OCI-M2 (cell line): Measurements from ENCODE around the gene MAP1LC3A.

Source experiments
- DNase-seq: peaks from one replicate; lab custom pipeline; 2025; ENCODE audit not compliant: unreplicated experiment; lab: John Stamatoyannopoulos, UW

MAP1LC3A gene

GRCh38 chr20:34547844-34548613 is 10.5 kb upstream of the MAP1LC3A start:
- DNase-seq = no peak

DNA sequence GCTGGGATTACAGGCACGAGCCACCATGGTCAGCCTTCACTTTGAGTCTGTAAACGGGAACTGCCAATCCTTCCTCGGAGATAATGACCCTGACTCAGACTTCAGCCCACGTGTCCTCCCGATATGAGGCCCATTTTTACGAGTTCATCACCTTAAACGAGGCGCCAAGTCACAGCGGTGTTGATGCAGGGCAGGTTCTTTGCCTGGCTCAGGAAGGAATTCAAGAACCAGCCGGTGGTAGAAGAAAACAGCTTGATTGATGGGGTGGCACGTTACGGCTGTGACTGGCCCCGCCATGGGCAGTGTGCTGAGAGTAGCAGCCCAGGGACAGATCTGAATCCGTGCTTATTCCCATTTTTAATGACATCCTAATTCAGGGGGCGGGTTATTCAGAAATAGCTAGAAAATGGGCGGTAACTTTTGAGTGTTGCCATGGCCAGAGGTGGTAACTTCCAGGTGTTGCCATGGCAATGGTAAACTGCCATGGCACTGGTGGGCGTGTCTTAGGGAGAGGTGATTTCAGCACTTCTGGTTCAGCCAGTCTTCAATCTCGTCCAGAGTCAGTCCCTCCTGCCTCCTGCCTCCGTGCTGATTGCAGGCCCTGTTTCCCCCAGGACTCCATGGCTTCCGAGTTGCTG is 9.1 kb upstream of the MAP1LC3A start:
- DNase-seq = no peak

- DNase-seq = no peak
Measured at GRCh38 chr20:34549929-34550305, 8.6 kb upstream of the MAP1LC3A start.

- no peak for DNase-seq
Measured at GRCh38 chr20:34552569-34552968, 5.9 kb upstream of the MAP1LC3A start.

DNA sequence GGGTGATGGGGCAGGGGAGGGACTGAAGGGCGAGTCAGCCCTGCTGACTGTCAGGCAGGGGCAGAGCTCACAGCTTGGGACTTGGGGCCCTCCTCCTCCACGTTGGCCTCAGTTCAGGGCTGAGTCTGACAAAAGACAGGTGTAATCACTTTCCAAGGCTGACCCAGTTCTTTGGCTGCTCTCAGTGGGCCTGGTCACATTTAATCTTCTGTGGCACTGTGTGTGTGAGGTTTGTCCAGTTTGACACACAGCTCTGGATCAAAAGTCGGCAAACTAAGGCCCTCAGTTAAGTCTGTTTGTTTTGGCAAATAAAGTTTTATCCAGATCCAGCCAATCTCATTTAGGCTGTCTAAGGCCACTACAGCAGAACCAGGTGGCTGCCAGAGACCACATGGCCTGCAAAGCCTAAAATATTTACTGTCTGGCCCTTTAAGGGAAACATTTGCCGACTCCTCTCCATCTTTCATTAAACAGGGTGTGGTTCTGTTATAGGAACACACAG is 5.1 kb upstream of the MAP1LC3A start:
- DNase-seq = no peak

DNA sequence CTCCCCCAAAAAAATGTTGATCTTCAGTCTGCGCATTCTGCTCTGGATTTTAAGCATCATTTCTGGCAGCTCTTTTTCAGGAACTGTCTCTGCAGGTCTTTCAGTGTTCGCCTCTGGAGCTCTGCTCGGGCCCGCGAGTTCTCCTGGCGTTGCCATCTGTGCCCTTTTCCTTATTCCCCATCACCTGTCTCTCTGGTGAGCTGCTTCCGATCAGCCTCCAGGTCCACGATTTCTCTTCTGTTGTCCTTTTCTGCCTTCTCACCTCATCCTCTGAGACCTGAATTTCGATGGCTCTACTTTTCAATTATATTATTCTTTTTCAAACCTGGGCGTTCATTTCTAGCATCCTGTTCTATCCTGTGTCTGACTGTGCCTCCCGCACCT is 590 bp upstream of the MAP1LC3A start:
- no peak for DNase-seq

DNA sequence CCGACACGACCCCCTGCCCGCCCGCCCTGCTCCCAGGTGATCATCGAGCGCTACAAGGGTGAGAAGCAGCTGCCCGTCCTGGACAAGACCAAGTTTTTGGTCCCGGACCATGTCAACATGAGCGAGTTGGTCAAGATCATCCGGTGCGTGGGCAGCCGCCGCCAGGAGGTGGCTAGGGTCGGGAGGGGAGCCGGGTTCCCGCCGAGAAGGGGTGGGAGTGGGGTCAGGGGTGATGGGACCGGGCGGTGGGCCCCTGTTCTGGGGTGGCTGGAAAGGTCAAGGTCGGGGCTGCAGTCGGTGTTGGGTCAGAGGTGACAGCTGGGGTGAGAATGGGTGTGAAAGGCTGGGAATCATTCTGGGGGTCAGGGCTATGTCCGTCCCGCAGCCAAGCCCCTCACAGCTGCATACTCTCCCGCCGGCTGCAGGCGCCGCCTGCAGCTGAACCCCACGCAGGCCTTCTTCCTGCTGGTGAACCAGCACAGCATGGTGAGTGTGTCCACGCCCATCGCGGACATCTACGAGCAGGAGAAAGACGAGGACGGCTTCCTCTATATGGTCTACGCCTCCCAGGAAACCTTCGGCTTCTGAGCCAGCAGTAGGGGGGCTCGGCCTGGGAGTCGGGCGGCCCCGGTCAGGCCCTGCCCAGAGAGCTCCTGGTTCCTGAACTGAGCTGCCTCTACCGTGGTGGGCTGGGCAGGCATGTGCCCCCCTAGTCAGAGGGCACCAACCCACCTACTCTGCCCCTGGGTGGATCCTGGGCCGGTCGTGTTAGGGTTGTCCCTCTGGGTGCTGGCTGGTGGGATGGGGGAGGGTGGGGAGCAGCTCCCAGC is 1.0 kb downstream of the MAP1LC3A start:
- DNase-seq = no peak

GRCh38 chr20:34560141-34560523 is 1.6 kb downstream of the MAP1LC3A start:
- no peak for DNase-seq

GRCh38 chr20:34560614-34561013 is 2.1 kb downstream of the MAP1LC3A start:
- no peak for DNase-seq

DNA sequence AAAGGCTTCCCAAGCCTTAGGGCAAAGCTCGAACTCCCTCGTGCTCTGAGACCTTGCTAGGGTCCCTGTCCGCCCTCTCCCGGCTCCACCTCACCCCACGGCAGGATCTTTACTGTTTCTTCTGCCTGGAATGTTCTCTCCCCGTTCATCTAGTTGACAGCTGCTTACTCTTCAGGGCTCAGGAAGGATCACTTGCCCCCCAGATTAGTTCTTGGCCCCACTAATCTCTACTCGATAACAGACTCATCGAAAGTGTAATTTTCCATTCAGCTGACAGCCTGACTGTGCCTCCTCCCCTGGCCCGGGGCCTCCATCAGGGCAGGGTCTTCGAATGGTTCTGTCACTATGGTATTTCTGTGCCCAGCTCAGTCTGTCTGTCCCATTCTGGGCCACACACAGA is 3.1 kb downstream of the MAP1LC3A start:
- DNase-seq = no peak

DNA sequence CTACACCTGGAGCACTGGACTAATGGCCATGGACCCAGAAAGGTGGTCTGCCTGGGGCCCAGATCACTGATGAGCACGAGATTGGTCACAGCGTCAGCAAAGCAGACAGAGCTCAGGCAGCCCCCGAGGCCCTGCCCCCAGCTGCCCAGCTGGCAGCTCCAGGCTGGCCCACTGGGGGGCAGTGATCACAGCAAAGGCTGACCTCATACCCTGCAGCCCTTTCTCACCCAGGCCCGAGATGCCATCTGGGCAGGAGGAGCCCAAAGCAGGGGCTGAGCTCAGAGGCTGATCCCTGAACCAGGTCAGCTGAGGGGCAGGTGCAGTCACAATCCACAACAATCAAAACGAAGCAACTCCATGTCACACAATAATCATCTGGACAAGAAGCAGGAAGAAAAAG is 4.1 kb downstream of the MAP1LC3A start:
- DNase-seq = no peak

DNA sequence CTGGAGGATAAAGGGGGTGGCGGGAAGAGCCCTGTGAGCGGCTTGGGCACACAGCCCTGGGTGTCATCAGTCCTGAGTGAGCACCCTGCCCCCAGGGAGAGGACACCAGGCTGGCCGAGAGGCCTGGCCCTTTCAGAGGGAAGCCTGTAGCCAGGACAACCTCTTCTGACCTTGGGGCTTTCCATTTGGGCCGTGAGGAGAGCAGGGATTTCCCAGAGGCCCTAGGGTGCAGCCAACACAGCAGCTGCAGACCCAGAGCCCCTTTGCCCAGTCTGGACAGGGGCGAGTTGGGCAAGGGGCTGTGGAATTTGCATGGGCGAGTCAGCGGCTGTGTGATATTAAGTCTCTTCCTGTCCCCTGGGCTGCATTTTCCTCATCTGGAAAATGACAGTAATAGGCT is 6.3 kb downstream of the MAP1LC3A start:
- no peak for DNase-seq

GRCh38 chr20:34566978-34567891 is 8.7 kb downstream of the MAP1LC3A start:
- no peak for DNase-seq

DNA sequence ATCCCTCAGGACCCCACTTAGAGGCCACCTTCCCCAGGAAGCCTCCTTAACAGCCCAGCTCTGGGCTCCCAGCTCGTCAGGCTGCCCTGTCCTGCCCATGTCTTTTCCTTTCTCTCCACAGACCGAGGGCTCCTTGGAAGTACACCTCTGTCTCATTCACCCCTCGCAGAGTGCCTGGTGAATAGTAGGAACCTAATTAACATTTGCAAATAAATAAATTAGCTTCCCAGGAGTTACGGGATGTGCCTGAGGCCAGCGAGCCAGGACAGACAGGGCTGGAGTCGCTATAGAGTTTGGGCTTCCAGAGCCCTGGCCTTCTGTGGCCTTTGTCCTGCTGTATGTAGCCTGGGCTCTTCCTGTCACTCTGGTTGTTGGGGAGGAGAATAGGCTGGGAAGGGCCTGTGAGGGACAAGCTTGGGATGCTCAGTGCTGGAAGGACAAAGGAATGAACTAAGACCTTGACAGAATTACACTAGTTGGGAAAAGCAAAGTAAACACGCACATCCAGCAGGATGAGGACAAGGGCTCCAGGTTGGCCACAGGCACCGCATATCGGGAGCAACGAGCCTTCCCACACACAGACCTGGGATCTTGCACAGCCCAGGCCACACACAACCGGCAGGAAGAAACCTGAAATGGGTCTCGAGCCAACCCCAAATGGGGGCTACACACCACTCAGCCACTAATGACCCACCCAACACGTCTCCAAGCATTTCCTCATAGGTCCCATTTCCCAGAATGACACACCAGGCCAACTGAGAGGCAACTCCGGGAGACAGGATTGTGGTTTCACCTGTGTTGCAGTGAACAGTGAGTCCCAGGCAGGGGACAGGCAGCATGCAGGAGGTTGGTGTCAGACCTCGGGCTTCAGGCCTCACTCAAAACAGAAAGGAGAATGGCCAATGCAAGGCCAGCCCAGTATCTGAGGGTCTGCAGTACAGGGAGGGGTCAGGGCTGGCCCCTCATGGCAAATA is 9.7 kb downstream of the MAP1LC3A start:
- DNase-seq = no peak

- no peak for DNase-seq
Measured at GRCh38 chr20:34569598-34569997, 11.1 kb downstream of the MAP1LC3A start.

- no peak for DNase-seq
Measured at GRCh38 chr20:34570859-34571306, 12.4 kb downstream of the MAP1LC3A start.

GRCh38 chr20:34571753-34572152 is 13.2 kb downstream of the MAP1LC3A start:
- no peak for DNase-seq

DNA sequence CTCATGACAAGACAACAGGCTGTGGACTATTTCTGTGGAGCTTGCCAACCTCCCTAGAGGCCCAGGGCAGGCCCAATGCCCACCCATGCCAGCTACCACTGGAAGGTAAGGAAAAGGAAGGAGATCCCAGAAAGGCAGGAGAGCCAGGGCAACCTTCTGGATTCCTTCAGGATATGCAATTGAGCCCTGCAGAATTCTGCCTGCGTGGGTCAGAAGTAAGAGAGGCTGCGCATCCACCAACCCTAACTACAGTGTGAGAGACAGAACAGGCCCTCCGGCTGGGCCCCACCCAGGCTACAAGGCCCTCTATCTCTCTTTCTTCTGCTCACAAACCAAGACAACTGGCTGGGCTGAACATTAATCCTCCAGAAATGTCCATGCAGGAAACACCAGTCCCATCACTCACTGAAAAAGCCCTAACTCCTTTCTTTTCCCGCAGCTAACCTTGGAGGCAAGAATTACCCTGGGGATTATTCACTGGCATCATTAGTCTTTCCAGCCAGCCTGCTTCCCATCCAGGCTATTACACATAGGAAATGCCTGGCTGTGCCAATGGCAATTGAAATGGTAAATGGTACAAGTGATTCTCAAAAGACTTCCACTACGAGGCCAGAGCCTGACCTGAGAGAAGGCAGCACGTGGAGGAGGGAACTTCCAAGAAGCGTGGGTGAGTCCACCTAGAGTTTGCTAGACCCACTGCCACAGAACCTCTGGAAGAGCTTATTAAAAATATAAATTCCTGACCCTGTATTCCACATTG is 15.2 kb downstream of the MAP1LC3A start:
- no peak for DNase-seq

- no peak for DNase-seq
Measured at GRCh38 chr20:34574426-34574825, 15.9 kb downstream of the MAP1LC3A start.
